Natural killer cell (primary cell): ENCODE results near the gene CBX4. TPM values are rescaled to one million over a fixed set of nuclear protein-coding genes. Genes with fewer than 3 reads are reported as not detected.

Experiments
- ATAC-seq, 3 donors: fragments of 150-1000 bp in 2 of 3; fragments of 200-7000 bp in 1 of 3; cut with Tn5 transposase; 1 replicate in 1 of 3; 2 replicates in 2 of 3; pipeline ENCODE4 v1.10.0; 2021; ENCODE audit warnings: mild to moderate bottlenecking in 2 of 3, moderate library complexity in 2 of 3
- DNase-seq, 2 donors: peaks; one replicate each; pipeline versions ENCODE4 v3.0.0 to v3.0.0-alpha.2; 2013 to 2021; ENCODE audit warnings: mixed read lengths in 1 of 2
- H3K27ac ChIP-seq: one replicate; pipeline ENCODE4 v1.5.1; 2013; ENCODE audit warnings: mild to moderate bottlenecking, low read length
- H3K27me3 ChIP-seq: one replicate; pipeline ENCODE4 v1.6.1; 2013; ENCODE audit warnings: low read length; ENCODE audit not compliant: control insufficient read depth, insufficient read depth
- H3K36me3 ChIP-seq: one replicate; pipeline ENCODE4 v1.6.1; 2013; ENCODE audit warnings: low read length; ENCODE audit not compliant: control insufficient read depth, insufficient read depth
- H3K4me1 ChIP-seq: one replicate; pipeline ENCODE4 v1.6.1; 2013; ENCODE audit warnings: low read length; ENCODE audit not compliant: control insufficient read depth, insufficient read depth
- H3K4me3 ChIP-seq: one replicate; pipeline ENCODE4 v1.5.1; 2013; ENCODE audit warnings: low read length
- H3K9me3 ChIP-seq: one replicate; pipeline ENCODE4 v1.6.1; 2013; ENCODE audit warnings: low read length; ENCODE audit not compliant: control insufficient read depth, insufficient read depth
- H3K27ac Mint-ChIP-seq, 2 donors: one replicate each; pipeline ENCODE4 v1.8.0; 2022; ENCODE audit warnings: mild to moderate bottlenecking in 2 of 2, mixed read lengths in 2 of 2, moderate library complexity in 1 of 2
- H3K27me3 Mint-ChIP-seq, 2 donors: one replicate each; pipeline ENCODE4 v1.8.0; 2022; ENCODE audit warnings: low read depth in 2 of 2, mixed read lengths in 2 of 2
- H3K36me3 Mint-ChIP-seq: one replicate; pipeline ENCODE4 v1.8.0; 2022; ENCODE audit warnings: mixed read lengths
- H3K4me1 Mint-ChIP-seq, 2 donors: one replicate each; pipeline ENCODE4 v1.8.0; 2022; ENCODE audit warnings: mixed read lengths in 2 of 2
- H3K4me3 Mint-ChIP-seq: one replicate; pipeline ENCODE4 v1.8.0; 2022; ENCODE audit warnings: mild to moderate bottlenecking, moderate library complexity, mixed read lengths
- H3K9me3 Mint-ChIP-seq, 2 donors: one replicate each; pipeline ENCODE4 v1.8.0; 2022; ENCODE audit warnings: mixed read lengths in 2 of 2
- WGBS: methylation state at CpG from one replicate; pipeline ENCODE4 v1.1.7; 2013; ENCODE audit warnings: missing lambda C conversion rate; ENCODE audit not compliant: insufficient coverage; 5-methylcytosine and 5-hydroxymethylcytosine counted together
- intact Hi-C: fragments of 100-400 bp; cut with micrococcal nuclease; formaldehyde crosslinking; loops from one replicate; pipeline ENCODE4 v1.14.2; 2022
- total RNA-seq, 4 donors: library from RNA; stranded (reverse); fragments of 120-200 nt in 1 of 4; gene quantifications; one replicate each; pipeline versions ENCODE4 v1.2.3 to v1.2.4, GENCODE V29; 2013 to 2022
- TF ChIP-seq, protein P1 (sequence below): fragments of 200-600 bp; IDR thresholded peaks from one replicate; pipeline ENCODE4 v1.8.0; 2022; ENCODE audit warnings: antibody characterized with exemption

Gene CBX4
- total RNA-seq, 3 donors from 2014 or later (not counting 1 experiment from before 2014, with no cell fraction given) = 147 to 220 (median 217) TPM

DNA sequence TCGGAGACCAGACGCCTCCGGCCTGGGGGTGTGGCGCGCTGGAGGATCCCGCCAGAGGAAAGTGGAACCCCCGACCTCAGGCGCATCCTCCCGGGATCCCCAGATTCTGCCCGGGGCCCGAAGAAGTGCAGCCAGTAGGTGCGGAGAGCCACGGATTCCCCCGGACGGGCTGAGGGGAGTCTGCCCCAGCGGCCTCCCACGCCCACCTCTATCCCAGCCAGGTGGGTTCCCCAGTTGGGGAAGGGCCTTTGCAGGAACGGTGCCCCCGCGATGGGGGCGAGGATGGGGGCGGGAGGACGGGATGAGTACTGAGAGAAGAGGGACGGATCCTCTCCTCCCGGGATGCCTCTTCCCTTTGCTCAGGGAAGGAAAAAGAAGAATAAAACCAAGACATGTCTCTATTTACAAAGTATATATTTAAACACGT lies 47.5 kb downstream of the CBX4 start:
- H3K9me3 ChIP-seq = no peaks in the 10 kb centered on the region
- intact Hi-C loops = no loop called here
- 4% methylated on average over 24 of the region's 26 CpGs for WGBS
- H3K4me3 ChIP-seq = no peak overlapping the region
- Mint-ChIP-seq H3K4me3 (no peak overlapping the region), H3K36me3 (no peaks in the 10 kb centered on the region), H3K4me1 (peaks cover 6 to 8% of the 10 kb centered on the region in 2 donors), H3K9me3 (no peaks in the 10 kb centered on the region), H3K27me3 (peaks cover 27 to 38% of the 10 kb centered on the region in 2 donors), H3K27ac (no peak overlapping the region)
- TF ChIP-seq, protein P1, sequence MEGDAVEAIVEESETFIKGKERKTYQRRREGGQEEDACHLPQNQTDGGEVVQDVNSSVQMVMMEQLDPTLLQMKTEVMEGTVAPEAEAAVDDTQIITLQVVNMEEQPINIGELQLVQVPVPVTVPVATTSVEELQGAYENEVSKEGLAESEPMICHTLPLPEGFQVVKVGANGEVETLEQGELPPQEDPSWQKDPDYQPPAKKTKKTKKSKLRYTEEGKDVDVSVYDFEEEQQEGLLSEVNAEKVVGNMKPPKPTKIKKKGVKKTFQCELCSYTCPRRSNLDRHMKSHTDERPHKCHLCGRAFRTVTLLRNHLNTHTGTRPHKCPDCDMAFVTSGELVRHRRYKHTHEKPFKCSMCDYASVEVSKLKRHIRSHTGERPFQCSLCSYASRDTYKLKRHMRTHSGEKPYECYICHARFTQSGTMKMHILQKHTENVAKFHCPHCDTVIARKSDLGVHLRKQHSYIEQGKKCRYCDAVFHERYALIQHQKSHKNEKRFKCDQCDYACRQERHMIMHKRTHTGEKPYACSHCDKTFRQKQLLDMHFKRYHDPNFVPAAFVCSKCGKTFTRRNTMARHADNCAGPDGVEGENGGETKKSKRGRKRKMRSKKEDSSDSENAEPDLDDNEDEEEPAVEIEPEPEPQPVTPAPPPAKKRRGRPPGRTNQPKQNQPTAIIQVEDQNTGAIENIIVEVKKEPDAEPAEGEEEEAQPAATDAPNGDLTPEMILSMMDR = no peak
- no peak for DNase-seq
- H3K4me1 ChIP-seq = peaks cover 36% of the 10 kb centered on the region
- H3K27ac ChIP-seq = no peak overlapping the region
- ATAC-seq = no peak
- H3K27me3 ChIP-seq = peaks cover 49% of the 10 kb centered on the region
- H3K36me3 ChIP-seq = peaks cover 3% of the 10 kb centered on the region

DNA sequence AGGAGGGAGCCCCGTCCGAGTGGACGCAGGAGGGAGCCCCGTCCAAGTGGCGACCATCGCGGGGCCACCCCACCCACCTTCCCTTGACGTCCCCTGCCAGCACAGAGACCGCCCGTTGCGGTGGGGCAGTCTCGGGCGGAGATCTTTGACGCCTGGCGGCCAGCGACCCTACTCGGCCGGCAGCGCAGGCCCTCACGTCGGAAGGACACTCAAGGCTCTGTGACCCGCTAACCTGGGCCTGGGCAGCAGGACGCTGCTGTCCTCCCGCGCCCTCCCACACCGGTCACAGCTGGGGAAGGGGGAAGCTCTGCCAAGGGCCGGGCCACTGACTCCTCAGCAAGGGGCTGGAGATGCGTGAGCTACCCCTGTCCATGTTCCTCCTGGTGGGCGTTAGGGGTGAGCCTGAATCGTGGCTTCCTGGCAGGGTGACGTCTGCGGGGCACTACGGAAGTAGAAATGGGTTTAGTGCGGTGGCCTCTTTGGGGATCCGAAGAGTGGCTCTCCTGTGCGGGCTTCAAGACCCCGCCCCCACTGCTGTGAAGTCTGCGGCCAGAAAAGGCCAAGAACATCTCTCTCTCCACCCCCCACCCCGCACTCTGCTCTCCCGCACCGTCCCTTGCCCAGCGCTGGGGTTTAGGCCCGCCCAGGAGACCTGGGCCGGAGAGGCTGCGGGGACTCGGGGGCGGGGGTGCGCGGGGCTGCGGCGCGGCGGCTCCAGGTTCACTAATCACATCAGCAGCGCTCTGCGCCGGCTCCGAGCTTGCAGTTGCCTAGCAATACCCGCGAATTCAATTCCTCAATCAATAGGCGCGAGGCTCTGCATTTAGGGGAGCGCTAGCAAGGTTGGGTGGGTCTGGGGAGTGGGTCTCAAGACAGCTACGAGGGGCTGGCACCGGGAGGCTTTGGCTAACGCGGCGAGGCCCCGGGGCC lies 48.2 kb downstream of the CBX4 start:
- no peak overlapping the region for H3K27ac Mint-ChIP-seq
- H3K4me3 Mint-ChIP-seq = peak overlapping the region; percentile 37
- Histone ChIP-seq H3K9me3 (no peaks in the 10 kb centered on the region), H3K36me3 (peaks cover 3% of the 10 kb centered on the region), H3K4me3 (no peak overlapping the region), H3K4me1 (peaks cover 31% of the 10 kb centered on the region), H3K27ac (no peak overlapping the region), H3K27me3 (peaks cover 51% of the 10 kb centered on the region)
- H3K27me3 Mint-ChIP-seq = peaks cover 32 to 44% of the 10 kb centered on the region in 2 donors
- H3K36me3 Mint-ChIP-seq = no peaks in the 10 kb centered on the region
- peaks cover 3 to 4% of the 10 kb centered on the region in 2 donors for H3K4me1 Mint-ChIP-seq
- WGBS = 7% methylated on average over 68 of the region's 68 CpGs
- ATAC-seq = peak in 1 of 3 donors; percentile 56
- TF ChIP-seq, protein P1 = no peak
- no peaks in the 10 kb centered on the region for H3K9me3 Mint-ChIP-seq
- intact Hi-C loops = no loop called here
- DNase-seq = peak in 1 of 2 donors; percentile 50

DNA sequence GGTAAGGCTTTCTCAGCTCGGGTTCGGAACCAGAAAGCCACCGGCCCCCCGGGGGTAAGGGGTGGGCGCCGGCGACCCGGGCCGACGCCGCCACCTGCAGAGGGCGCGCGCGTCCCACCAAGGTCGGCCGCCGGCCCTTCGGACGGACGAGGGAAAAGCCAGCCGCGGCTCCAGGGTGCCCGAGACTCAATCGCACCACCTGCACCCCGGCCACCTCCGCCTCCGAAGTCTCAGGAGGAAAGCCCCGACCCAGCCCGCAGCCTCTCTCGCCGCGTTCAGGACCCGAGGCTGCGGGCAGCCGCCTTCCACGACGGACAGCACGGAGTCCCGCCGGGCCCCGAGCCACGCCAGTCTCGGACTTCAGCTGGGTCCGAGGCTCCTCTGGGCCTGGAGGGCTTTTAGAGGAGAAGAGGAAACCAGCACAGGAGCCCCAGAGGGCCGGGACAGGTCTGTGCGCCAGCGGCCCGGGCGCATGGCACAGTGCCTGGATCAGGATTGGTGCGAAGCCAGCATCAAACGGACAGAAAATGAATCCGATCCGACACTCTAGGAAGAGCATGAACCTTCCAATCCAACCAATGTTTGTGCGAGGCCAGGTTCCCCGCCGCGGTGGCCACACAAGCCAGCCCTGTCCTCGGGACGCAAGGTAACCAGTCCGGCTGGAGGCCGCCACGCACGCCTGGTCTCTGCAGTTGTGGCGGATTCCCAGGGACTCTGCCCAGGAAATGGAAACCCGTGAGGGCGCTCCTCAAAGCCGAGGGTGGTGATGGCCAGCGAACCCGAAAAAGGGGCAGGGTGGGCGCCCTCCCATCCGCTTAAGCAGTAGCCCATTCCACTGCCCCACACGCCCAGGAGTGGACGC lies 49.1 kb downstream of the CBX4 start:
- 14% methylated on average over 74 of the region's 74 CpGs for WGBS
- Histone ChIP-seq H3K9me3 (no peaks in the 10 kb centered on the region), H3K27ac (no peak overlapping the region), H3K4me3 (no peak overlapping the region), H3K36me3 (peaks cover 3% of the 10 kb centered on the region), H3K27me3 (peaks cover 51% of the 10 kb centered on the region), H3K4me1 (peaks cover 26% of the 10 kb centered on the region)
- Mint-ChIP-seq H3K27ac (no peak overlapping the region), H3K9me3 (no peaks in the 10 kb centered on the region), H3K4me1 (no peaks in the 10 kb centered on the region), H3K27me3 (peaks cover 32 to 48% of the 10 kb centered on the region in 2 donors), H3K4me3 (no peak overlapping the region), H3K36me3 (no peaks in the 10 kb centered on the region)
- intact Hi-C loops = loop anchor here (10.0 kb wide), 1 partner anchor 125 kb away; no protein-coding TSS in a partner anchor
- ATAC-seq = peak; percentile 53 to 76 (median 56)
- peak in 1 of 2 donors; percentile 57 for DNase-seq
- TF ChIP-seq, protein P1 = peak; percentile 70
